Mesenchymal stem cell (in vitro differentiated cells and primary cell): ENCODE measurements around the gene RNGTT.

ENCODE experiments used
- DNase-seq: peaks from one replicate; pipeline ENCODE4 v3.0.0-alpha.2; 2013
- H2AFZ ChIP-seq: one replicate; pipeline ENCODE4 v1.6.1; 2013; ENCODE audit warnings: low read depth, mild to moderate bottlenecking, control low read depth, inconsistent platforms, low read length, moderate library complexity
- H2AK5ac ChIP-seq: 2 replicates; pipeline ENCODE4 v1.6.1; 2013; ENCODE audit warnings: low read length, moderate library complexity, mild to moderate bottlenecking, inconsistent platforms; ENCODE audit not compliant: severe bottlenecking
- H2BK120ac ChIP-seq: one replicate; pipeline ENCODE4 v1.6.1; 2013; ENCODE audit warnings: low read depth, mild to moderate bottlenecking, inconsistent platforms, low read length, moderate library complexity
- H2BK12ac ChIP-seq, 2 experiments: one replicate each; pipeline ENCODE4 v1.6.1; 2013; ENCODE audit warnings: inconsistent platforms in 2 of 2, low read length in 2 of 2, mild to moderate bottlenecking in 2 of 2, moderate library complexity in 2 of 2, control low read depth in 1 of 2
- H2BK15ac ChIP-seq: one replicate; pipeline ENCODE4 v1.6.1; 2013; ENCODE audit warnings: mild to moderate bottlenecking, low read depth, inconsistent platforms; ENCODE audit not compliant: poor library complexity, severe bottlenecking
- H2BK5ac ChIP-seq: 2 replicates; pipeline ENCODE4 v1.6.1; 2013; ENCODE audit warnings: low read depth, mild to moderate bottlenecking, low read length, control low read depth, inconsistent platforms; ENCODE audit not compliant: poor library complexity, severe bottlenecking
- H3K14ac ChIP-seq, 2 experiments: one replicate each; pipeline ENCODE4 v1.6.1; 2013; ENCODE audit warnings: inconsistent platforms in 2 of 2, low read length in 2 of 2, control low read depth in 1 of 2, mild to moderate bottlenecking in 1 of 2, moderate library complexity in 1 of 2
- H3K18ac ChIP-seq, 2 experiments: one replicate each; pipeline ENCODE4 v1.6.1; 2013; ENCODE audit warnings: inconsistent platforms in 2 of 2, low read length in 2 of 2, control low read depth in 1 of 2, low read depth in 1 of 2, mild to moderate bottlenecking in 1 of 2
- H3K23ac ChIP-seq, 2 experiments: one replicate each; pipeline ENCODE4 v1.6.1; 2013; ENCODE audit warnings: inconsistent platforms in 2 of 2, low read length in 2 of 2, mild to moderate bottlenecking in 2 of 2, moderate library complexity in 2 of 2, control low read depth in 1 of 2
- H3K27ac ChIP-seq: 2 replicates; pipeline ENCODE4 v1.5.1; 2013; ENCODE audit warnings: mild to moderate bottlenecking, moderate library complexity, low read length, control low read depth, inconsistent platforms; ENCODE audit not compliant: poor library complexity, severe bottlenecking
- H3K27me3 ChIP-seq, 2 experiments: 2 replicates each; pipeline versions ENCODE4 v1.6.1 to v1.7.0; 2013; ENCODE audit warnings: low read length in 2 of 2, mild to moderate bottlenecking in 2 of 2, moderate library complexity in 2 of 2, control low read depth in 1 of 2, inconsistent platforms in 1 of 2; ENCODE audit not compliant: control insufficient read depth in 1 of 2, insufficient read depth in 1 of 2
- H3K36me3 ChIP-seq, 2 experiments: 2 replicates each; pipeline versions ENCODE4 v1.6.1 to v1.7.0; 2013; ENCODE audit warnings: low read length in 2 of 2, control low read depth in 1 of 2, inconsistent platforms in 1 of 2, low read depth in 1 of 2, mild to moderate bottlenecking in 1 of 2; ENCODE audit not compliant: insufficient read depth in 2 of 2, control insufficient read depth in 1 of 2
- H3K4ac ChIP-seq, 2 experiments: one replicate each; pipeline ENCODE4 v1.6.1; 2013; ENCODE audit warnings: inconsistent platforms in 2 of 2, low read length in 2 of 2, mild to moderate bottlenecking in 2 of 2, moderate library complexity in 2 of 2, control low read depth in 1 of 2, low read depth in 1 of 2
- H3K4me1 ChIP-seq: 2 replicates; pipeline ENCODE4 v1.6.1; 2013; ENCODE audit warnings: low read depth, low read length, control low read depth; ENCODE audit not compliant: control insufficient read depth, insufficient read depth
- H3K4me2 ChIP-seq: 2 replicates; pipeline ENCODE4 v1.6.1; 2013; ENCODE audit warnings: low read length, mild to moderate bottlenecking, inconsistent platforms; ENCODE audit not compliant: poor library complexity, severe bottlenecking
- H3K4me3 ChIP-seq, 2 experiments: 2 replicates each; pipeline versions ENCODE4 v1.5.1 to v1.7.0; 2013; ENCODE audit warnings: low read length in 2 of 2, mild to moderate bottlenecking in 2 of 2, control low read depth in 1 of 2, low read depth in 1 of 2; ENCODE audit not compliant: insufficient read depth in 1 of 2
- H3K79me1 ChIP-seq: replicated peaks from 2 replicates; pipeline ENCODE4 v1.6.1; 2013; ENCODE audit warnings: mild to moderate bottlenecking, control low read depth, low read length, inconsistent platforms; ENCODE audit not compliant: poor library complexity, severe bottlenecking
- H3K9ac ChIP-seq: 2 replicates; pipeline ENCODE4 v1.7.0; 2013; ENCODE audit warnings: mild to moderate bottlenecking, low read length, moderate library complexity
- H3K9me3 ChIP-seq: 2 replicates; pipeline ENCODE4 v1.7.0; 2013; ENCODE audit warnings: mild to moderate bottlenecking, low read length; ENCODE audit not compliant: control insufficient read depth
- H4K8ac ChIP-seq: one replicate; pipeline ENCODE4 v1.6.1; 2013; ENCODE audit warnings: inconsistent platforms, mild to moderate bottlenecking, low read length, moderate library complexity
- H4K91ac ChIP-seq: one replicate; pipeline ENCODE4 v1.6.1; 2013; ENCODE audit warnings: mild to moderate bottlenecking, low read length, inconsistent platforms
- WGBS: methylation state at CpG from one replicate; pipeline ENCODE4 v1.1.7; 2013; ENCODE audit warnings: mixed read lengths; 5-methylcytosine and 5-hydroxymethylcytosine counted together

Gene RNGTT

GRCh38 chr6:88572449-88573139, 390.8 kb downstream of the RNGTT start:
- Histone ChIP-seq H3K27me3 (no peaks in the 10 kb centered on the region), H3K4me3 (no peak overlapping the region), H2BK15ac (no peak overlapping the region), H3K9ac (no peak overlapping the region), H2BK12ac (no peak overlapping the region), H3K23ac (no peak overlapping the region), H3K4me1 (no peaks in the 10 kb centered on the region), H3K79me1 (no peaks in the 10 kb centered on the region), H4K8ac (no peak overlapping the region), H3K9me3 (peaks cover 9% of the 10 kb centered on the region), H3K4ac (no peak overlapping the region), H2AK5ac (no peak overlapping the region), H4K91ac (no peak overlapping the region), H2BK120ac (no peak overlapping the region), H3K4me2 (no peak overlapping the region), H3K27ac (no peak overlapping the region), H3K14ac (no peak overlapping the region), H3K18ac (no peak overlapping the region), H3K36me3 (no peaks in the 10 kb centered on the region), H2BK5ac (no peak overlapping the region), H2AFZ (no peak overlapping the region)
- WGBS, result 49% methylated on average over 3 of the region's 3 CpGs
- no peak for DNase-seq

- no peaks in the 10 kb centered on the region for H3K79me1 ChIP-seq
- peaks cover 0 to 10% of the 10 kb centered on the region in 2 experiments for H3K27me3 ChIP-seq
- H2BK12ac ChIP-seq, result no peak overlapping the region
- no peak overlapping the region for H4K91ac ChIP-seq
- no peak overlapping the region for H2BK120ac ChIP-seq
- DNase-seq, result no peak
- H3K27ac ChIP-seq, result no peak overlapping the region
- no peak overlapping the region for H3K18ac ChIP-seq
- no peak overlapping the region for H2AFZ ChIP-seq
- H3K4me2 ChIP-seq, result no peak overlapping the region
- no peaks in the 10 kb centered on the region for H3K4me1 ChIP-seq
- H4K8ac ChIP-seq, result no peak overlapping the region
- H2BK15ac ChIP-seq, result no peak overlapping the region
- no peak overlapping the region for H3K14ac ChIP-seq
- H3K9ac ChIP-seq, result no peak overlapping the region
- H2BK5ac ChIP-seq, result no peak overlapping the region
- no peak overlapping the region for H2AK5ac ChIP-seq
- H3K4me3 ChIP-seq, result no peak overlapping the region
- H3K9me3 ChIP-seq, result peaks cover 9% of the 10 kb centered on the region
- no peak overlapping the region for H3K4ac ChIP-seq
- H3K36me3 ChIP-seq, result peaks cover 0 to 2% of the 10 kb centered on the region in 2 experiments
- H3K23ac ChIP-seq, result no peak overlapping the region
Measured at GRCh38 chr6:88569959-88570358, 393.5 kb downstream of the RNGTT start.

GRCh38 chr6:88567696-88568095, 395.7 kb downstream of the RNGTT start:
- Histone ChIP-seq H2BK5ac (no peak overlapping the region), H2BK15ac (no peak overlapping the region), H3K9ac (no peak overlapping the region), H3K4ac (no peak overlapping the region), H2BK12ac (no peak overlapping the region), H4K91ac (no peak overlapping the region), H3K4me3 (no peak overlapping the region), H3K27ac (no peak overlapping the region), H3K4me2 (no peak overlapping the region), H3K79me1 (no peaks in the 10 kb centered on the region), H3K27me3 (peaks cover 0 to 10% of the 10 kb centered on the region in 2 experiments), H2AK5ac (no peak overlapping the region), H3K23ac (no peak overlapping the region), H2BK120ac (no peak overlapping the region), H4K8ac (no peak overlapping the region), H2AFZ (no peak overlapping the region), H3K9me3 (peaks cover 9% of the 10 kb centered on the region), H3K14ac (no peak overlapping the region), H3K4me1 (no peaks in the 10 kb centered on the region), H3K18ac (no peak overlapping the region), H3K36me3 (peaks cover 0 to 2% of the 10 kb centered on the region in 2 experiments)
- WGBS, result 64% methylated on average over 1 of the region's 2 CpGs
- no peak for DNase-seq

- Histone ChIP-seq H2BK12ac (no peak overlapping the region), H3K36me3 (peaks cover 0 to 2% of the 10 kb centered on the region in 2 experiments), H2AK5ac (no peak overlapping the region), H4K91ac (no peak overlapping the region), H4K8ac (no peak overlapping the region), H3K4me2 (no peak overlapping the region), H2BK120ac (no peak overlapping the region), H3K4ac (no peak overlapping the region), H2BK15ac (no peak overlapping the region), H3K9ac (no peak overlapping the region), H2BK5ac (no peak overlapping the region), H3K79me1 (no peaks in the 10 kb centered on the region), H3K4me3 (no peak overlapping the region), H3K23ac (no peak overlapping the region), H3K27ac (no peak overlapping the region), H3K14ac (no peak overlapping the region), H3K9me3 (peaks cover 9% of the 10 kb centered on the region), H3K18ac (no peak overlapping the region), H2AFZ (no peak overlapping the region), H3K27me3 (peaks cover 0 to 10% of the 10 kb centered on the region in 2 experiments), H3K4me1 (no peaks in the 10 kb centered on the region)
- WGBS, result 60% methylated on average over 8 of the region's 8 CpGs
- DNase-seq, result no peak
Measured at GRCh38 chr6:88566746-88567534, 396.5 kb downstream of the RNGTT start.
